SIG-M5 treated with dmso at 0.1 percent for 504 hours (cell line): Measurements from ENCODE around the gene CDCA4.
A peak's percentile ranks its signal among the peaks of the same experiment; 100 is the strongest.

Experiments used
- DNase-seq: peaks from one replicate; lab custom pipeline; 2025; ENCODE audit not compliant: unreplicated experiment; lab: John Stamatoyannopoulos, UW

CDCA4 gene

DNA sequence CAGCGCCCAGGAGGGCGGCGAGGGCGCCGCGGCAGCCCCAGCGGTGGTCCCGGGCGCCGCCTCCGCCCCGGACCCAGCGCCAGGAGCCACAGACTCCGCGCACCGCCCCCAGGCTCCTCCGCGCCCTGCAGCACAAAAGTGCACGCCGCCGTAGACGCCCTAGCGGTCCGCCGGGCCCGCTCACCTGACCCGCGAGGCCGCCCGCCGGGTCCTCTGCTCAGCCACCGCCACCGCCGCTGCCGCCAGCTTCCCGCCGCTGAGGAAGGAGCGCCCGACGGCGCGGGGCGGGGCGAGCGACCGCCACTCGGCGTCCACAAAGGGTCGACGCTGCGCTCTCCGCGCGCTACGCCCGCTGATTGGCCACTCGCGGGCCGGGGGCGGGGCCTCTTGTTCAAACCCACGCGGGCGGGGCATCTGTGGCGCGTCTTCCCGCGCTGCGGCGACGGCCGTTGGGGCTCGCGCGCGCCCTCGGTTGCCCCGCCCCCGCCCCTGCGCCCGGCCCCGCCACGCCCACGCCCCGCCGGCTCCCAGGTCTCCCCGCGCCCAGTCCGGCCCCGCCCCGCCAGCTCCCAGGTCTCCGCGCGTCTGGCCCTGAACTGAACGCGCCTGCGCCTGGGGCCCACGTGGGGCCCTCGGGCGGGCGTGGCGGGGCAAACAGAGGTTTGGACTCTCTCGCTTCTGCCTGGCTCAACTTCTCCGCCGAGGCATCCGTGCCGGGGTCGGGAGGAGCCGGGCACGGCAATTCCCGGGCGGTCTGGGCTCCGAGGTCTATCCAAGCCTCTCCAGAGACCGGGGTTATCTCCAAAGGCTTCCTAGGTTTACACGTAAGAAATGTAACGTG is at the start of gene CDCA4:
CDCA4 (minus strand) TSS at position 269 of the 841 bp plus-strand sequence. CDS start 9,154 bp downstream, outside the sequence.
- DNase-seq = peak; percentile 98

GRCh38 chr14:105069871-105070759 is 49.2 kb upstream of the CDCA4 start:
- DNase-seq = peak; percentile 96

- DNase-seq = no peak
Measured at GRCh38 chr14:105069522-105069870, 48.6 kb upstream of the CDCA4 start.

GRCh38 chr14:105068818-105069217 is 47.9 kb upstream of the CDCA4 start:
- DNase-seq = no peak

GRCh38 chr14:105067969-105068301 is 47.1 kb upstream of the CDCA4 start:
- no peak for DNase-seq

- no peak for DNase-seq
Measured at GRCh38 chr14:105067140-105067968, 46.5 kb upstream of the CDCA4 start.

- DNase-seq = no peak
Measured at GRCh38 chr14:105066240-105067071, 45.6 kb upstream of the CDCA4 start.

GRCh38 chr14:105065280-105066228 is 44.7 kb upstream of the CDCA4 start, which contains the start of gene GPR132:
Gene GPR132, minus strand, starts transcription at chr14:105065430. Its CDS starts 10,010 bp downstream, at chr14:105055420.
- peak; percentile 99 for DNase-seq

- peak; percentile 57 for DNase-seq
Measured at GRCh38 chr14:105064721-105065143, 43.8 kb upstream of the CDCA4 start.

- no peak for DNase-seq
Measured at GRCh38 chr14:105064001-105064400, 43.1 kb upstream of the CDCA4 start.

- DNase-seq = peak; percentile 76
Measured at GRCh38 chr14:105063506-105063905, 42.6 kb upstream of the CDCA4 start.

DNA sequence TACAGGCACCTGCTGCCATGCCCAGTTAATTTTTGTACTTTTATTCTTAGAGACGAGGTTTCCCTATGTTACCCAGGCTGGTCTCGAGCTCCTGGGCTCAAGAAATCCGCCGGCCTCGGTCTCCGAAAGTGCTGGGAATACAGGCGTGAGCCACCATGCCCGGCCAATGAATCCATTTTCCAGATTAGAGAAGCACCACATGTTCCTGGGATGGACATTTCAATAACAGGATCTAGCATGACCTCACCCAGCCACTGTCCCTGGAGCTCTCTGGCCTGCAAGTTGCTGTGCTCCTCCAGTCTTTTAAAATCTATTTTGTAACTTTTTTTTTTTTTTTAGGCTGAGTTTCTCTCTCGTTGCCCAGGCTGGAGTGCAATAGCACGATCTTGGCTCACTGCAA is 42.2 kb upstream of the CDCA4 start:
- DNase-seq = no peak

- no peak for DNase-seq
Measured at GRCh38 chr14:105062048-105062433, 41.2 kb upstream of the CDCA4 start.

DNA sequence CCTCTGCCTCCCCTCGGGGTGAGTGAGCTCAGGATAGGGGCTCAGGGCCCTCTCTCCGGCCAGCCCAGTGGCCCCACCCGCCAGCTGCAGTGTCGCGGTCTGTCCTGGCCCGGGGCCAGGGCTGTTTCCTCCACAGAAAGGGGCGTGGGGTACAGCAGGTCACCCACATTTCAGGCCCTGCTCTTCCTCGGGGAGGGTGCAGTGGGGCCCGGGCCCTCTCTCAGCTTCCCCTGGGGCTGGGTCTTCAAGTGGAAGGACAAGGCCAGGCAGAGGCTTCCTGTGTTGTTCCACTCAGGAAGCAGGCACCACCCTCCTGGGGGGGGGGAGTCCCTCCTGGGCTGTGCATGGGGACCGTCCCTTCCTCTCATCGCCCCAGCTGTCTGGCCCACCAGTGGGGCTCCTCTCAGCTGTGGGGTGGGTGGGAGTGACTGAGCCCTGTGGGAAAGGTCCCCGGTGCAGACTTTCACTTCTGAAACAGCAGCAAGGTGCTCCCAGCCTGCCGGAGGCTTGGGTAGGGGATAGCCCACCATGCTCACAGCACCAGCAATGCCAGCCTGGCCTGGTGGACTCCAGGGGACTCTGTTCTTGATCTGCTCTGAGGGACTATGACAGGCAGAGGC is 40.7 kb upstream of the CDCA4 start:
- DNase-seq = no peak

DNA sequence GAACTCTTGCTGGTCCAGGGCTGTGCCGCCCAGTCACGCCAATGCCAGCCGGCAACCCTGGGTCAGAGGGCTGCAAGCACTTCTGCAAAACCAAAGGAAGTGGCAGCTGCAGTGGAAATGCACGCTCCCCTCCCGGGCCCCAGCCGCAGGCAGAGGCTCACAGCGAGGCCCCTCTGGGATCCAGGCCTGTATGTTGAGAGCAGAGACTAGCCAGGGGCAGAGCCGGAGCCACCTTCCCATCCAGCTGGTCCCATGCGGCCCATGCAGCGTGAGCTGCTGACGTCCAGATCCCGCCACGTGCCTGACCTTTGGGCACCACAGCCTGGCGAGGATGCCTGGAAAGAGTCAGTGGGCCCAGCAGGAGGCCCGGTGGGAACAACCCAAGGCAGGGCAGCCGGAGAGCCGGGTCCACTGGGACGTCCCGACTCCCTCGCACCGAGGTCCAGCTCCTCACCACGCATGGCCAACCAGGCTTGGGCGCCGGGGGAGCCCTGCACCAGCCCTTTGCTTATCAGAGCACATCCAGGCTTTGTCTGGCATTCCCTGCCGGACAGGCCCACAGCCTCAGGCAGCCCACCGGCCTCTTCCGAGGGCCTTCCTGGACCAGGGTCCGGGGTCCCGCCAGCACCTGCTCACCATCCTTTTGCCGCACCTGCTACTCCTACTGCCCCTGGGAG is 40.0 kb upstream of the CDCA4 start:
- peak; percentile 60 for DNase-seq

- no peak for DNase-seq
Measured at GRCh38 chr14:105059925-105060565, 39.2 kb upstream of the CDCA4 start.

DNA sequence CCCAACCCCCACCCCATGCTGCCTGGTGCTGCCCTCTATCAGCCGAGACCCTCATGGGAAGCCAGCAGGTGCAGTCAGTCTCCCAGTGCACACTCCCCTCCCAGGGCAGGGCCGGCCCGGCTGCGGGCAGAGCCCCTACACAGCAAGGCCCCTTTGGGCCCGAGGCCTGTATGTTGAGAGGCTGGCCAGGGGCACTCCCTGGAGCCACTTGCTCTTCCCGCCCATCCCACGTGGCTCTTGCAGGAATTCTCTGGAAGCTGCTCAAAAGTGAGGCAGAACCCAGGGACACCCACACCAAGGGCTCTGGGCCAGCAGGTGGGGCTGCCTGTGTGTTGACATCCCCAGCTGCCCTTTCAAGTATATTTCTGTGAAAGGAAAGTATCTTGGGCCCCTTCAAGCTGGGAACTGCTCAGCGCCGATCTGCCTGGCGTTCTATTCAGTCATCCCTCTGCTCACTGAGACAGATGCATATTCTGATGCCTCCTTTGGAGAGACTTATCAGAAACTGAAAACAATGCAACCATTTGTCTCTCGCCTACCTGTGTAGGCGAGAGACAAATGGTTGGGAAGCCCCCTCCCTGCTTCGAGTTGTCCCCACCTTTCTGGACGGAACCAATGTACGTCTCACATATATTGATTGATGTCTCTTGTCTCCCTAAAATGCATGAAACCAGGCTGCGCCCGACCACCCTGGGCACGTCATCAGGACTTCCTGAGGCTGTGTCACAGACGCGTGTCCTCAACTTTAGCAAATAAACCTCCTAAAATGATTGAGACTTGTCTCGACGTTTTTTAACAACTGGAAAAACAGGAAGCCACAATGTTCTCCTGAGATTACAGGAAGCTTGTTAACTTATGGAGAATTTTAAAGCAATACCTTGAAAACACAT is 38.4 kb upstream of the CDCA4 start:
- DNase-seq = no peak
